GM19452 (cell line): ENCODE results near the gene DRC7.

Experiments
- ATAC-seq: cut with Tn5 transposase; IDR thresholded peaks from one replicate; pipeline ENCODE4 v1.9.1; 2021; ENCODE audit not compliant: unreplicated experiment

The DRC7 gene

GRCh38 chr16:57749101-57749692 is 54.6 kb downstream of the DRC7 start:
- no peak for ATAC-seq

GRCh38 chr16:57749856-57750452 is 55.3 kb downstream of the DRC7 start:
- ATAC-seq = no peak

GRCh38 chr16:57750796-57751538 is 56.4 kb downstream of the DRC7 start:
- no peak for ATAC-seq

- ATAC-seq = no peak
Observed at GRCh38 chr16:57751539-57752202, 57.1 kb downstream of the DRC7 start.

GRCh38 chr16:57752203-57752580 is 57.6 kb downstream of the DRC7 start:
- ATAC-seq = no peak

- no peak for ATAC-seq
Observed at GRCh38 chr16:57752581-57753447, 58.2 kb downstream of the DRC7 start.

- ATAC-seq = no peak
Observed at GRCh38 chr16:57753448-57754353, 59.1 kb downstream of the DRC7 start.

GRCh38 chr16:57754354-57755060 is 59.9 kb downstream of the DRC7 start:
- ATAC-seq = no peak

- ATAC-seq = no peak
Observed at GRCh38 chr16:57755061-57755684, 60.6 kb downstream of the DRC7 start.

- ATAC-seq = no peak
Observed at GRCh38 chr16:57755726-57756423, 61.3 kb downstream of the DRC7 start.

- ATAC-seq = no peak
Observed at GRCh38 chr16:57756424-57757325, 62.1 kb downstream of the DRC7 start.

- ATAC-seq = peak; percentile 94
Observed at GRCh38 chr16:57757326-57757786, 62.8 kb downstream of the DRC7 start.

- ATAC-seq = no peak
Observed at GRCh38 chr16:57757883-57758282, 63.3 kb downstream of the DRC7 start.

GRCh38 chr16:57758331-57759117 is 63.9 kb downstream of the DRC7 start:
- no peak for ATAC-seq

- ATAC-seq = no peak
Observed at GRCh38 chr16:57759131-57759530, 64.5 kb downstream of the DRC7 start.
